Measurements from ENCODE around the gene CFAP69.
A peak's percentile ranks its signal among the peaks of the same experiment; 100 is the strongest.
"Not testable (repeated sequence)": the region's sequence is repeated elsewhere in the genome, so short reads cannot be mapped to it uniquely, and the experiment has no call there.

Gene CFAP69

DNA sequence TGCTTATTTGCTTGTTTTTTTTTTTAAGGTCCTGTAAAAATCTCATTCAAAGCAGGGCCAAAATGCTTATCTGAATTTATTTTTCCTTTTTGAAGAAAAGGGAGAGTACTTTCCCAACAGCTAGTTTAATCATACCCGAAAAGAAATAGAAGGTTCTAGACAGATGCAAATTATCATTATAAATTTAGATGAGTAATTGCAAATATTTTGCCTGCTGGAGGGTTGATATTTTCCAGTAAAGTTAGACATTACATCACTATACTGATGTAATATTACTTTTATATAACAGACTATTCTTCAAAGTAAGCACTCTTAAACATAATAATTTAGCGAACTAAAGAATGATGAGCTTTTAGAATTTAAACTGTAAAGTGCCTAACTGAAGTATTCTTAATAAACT is 14.1 kb upstream of the CFAP69 start:
- no peak for DNase-seq (ENCODE audit: insufficient read length, low spot score)
- no peak for FAIRE-seq

GRCh38 chr7:90231304-90231703 is 13.7 kb upstream of the CFAP69 start:
- DNase-seq (ENCODE audit: insufficient read length, low spot score) (no peak), FAIRE-seq (no peak)

GRCh38 chr7:90232430-90232829 is 12.5 kb upstream of the CFAP69 start:
- no peak for FAIRE-seq
- DNase-seq (ENCODE audit: insufficient read length, low spot score) = no peak

DNA sequence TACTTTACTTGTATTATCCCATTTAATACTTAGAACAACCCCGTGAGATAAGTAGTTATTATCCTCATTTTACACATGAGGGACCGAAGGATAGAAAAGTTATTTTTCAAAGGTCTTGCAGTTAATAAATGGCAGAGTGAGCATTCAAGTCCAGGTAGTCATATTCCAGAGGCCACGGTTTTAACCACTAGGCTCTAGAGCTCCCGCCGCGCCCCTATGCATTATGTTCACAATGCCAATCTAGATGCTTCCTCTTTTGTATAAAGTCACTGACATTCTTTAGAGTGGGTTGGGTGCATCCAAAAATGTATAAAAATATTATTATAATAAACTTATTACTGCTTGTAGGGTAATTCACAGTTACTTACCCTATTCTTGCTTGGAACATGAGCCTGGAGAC is 11.4 kb upstream of the CFAP69 start:
- no peak for FAIRE-seq
- DNase-seq (ENCODE audit: insufficient read length, low spot score) = no peak

GRCh38 chr7:90236721-90237289 is 8.2 kb upstream of the CFAP69 start:
- FAIRE-seq (no peak), DNase-seq (ENCODE audit: insufficient read length, low spot score) (no peak)

GRCh38 chr7:90238022-90238421 is 7.0 kb upstream of the CFAP69 start:
- no peak for FAIRE-seq
- no peak for DNase-seq (ENCODE audit: insufficient read length, low spot score)

- no peak for FAIRE-seq
- DNase-seq (ENCODE audit: insufficient read length, low spot score) = no peak
These were observed 6.4 kb upstream of the CFAP69 start for GRCh38 chr7:90238583-90238982.

- DNase-seq (ENCODE audit: insufficient read length, low spot score) (no peak), FAIRE-seq (no peak)
These were observed 5.9 kb upstream of the CFAP69 start for GRCh38 chr7:90239050-90239449.

- FAIRE-seq (no peak), DNase-seq (ENCODE audit: insufficient read length, low spot score) (no peak)
These were observed 5.2 kb upstream of the CFAP69 start for GRCh38 chr7:90239625-90240228.

DNA sequence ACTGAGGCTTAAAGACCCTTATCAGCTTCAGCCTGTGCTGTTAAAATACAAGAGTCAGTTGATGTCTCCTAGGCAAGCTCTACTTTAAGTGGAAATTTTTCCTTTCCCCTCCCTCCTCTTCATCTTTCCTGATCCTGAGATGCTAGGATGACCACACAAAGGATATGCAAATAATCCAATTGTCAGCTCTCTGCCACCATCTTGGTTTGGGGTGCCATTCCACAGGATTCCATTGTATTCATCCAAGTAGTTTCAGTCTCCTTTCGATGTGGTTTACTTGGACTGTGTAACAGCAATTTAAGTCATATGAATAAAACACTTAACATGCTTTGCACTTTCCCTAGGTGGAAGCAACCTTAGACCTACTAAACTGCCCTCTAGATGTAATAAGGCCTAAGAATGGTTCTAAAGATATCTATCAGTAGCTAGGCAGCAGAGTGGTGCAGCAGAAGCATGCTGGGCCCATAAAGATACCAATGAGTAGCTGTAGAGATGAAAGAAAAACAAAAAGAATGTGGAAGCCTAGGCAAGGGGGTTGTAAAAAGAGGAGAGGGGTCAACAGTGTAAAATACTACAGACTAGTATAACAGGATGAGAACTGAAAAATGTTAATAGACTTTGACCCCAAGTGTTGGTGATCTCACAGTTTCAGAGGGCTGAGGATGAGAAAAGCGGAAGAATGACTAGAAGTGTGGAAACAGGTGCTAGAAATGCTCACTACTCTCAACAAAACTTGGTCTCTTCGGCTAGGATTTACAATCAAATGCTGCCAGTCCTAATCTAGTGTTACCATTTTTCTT is 2.4 kb upstream of the CFAP69 start:
- FAIRE-seq = no peak
- no peak for DNase-seq (ENCODE audit: insufficient read length, low spot score)

- FAIRE-seq (no peak), DNase-seq (ENCODE audit: insufficient read length, low spot score) (no peak)
These were observed 1.4 kb upstream of the CFAP69 start for GRCh38 chr7:90243556-90243955.

DNA sequence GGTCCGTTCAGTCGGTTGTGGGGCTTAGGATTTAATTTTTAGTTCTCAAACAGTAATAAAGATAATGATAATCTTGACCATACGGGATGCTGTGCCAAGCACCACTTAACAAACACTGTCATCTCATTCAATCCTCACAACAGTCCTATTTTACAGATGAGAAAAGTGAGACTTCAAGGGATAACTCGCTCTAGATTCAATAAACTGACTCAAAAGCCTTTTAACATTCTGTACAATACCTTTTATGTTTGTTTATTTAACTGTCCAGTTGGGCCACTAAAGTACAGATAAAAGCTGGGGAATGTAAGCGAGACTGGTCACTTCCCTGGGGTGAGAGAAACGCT is 437 bp upstream of the CFAP69 start:
- FAIRE-seq = no peak
- no peak for DNase-seq (ENCODE audit: insufficient read length, low spot score)

DNA sequence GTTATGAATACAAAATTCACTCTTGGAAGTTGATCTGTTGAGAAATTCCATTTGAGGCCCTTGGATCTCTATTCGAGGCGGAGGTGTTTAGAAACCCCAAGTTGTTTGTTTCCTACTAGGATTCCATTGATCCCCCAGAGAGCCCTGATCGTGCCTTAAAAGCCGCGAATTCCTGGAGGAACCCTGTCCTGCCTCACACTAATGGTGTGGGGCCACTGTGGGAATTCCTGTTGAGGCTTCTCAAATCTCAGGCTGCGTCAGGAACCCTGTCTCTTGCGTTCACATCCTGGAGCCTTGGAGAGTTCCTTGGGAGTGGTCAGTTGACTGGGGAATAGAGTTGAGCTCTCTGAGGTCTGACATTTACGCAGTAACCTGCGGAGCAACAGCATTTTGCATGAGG is 1.2 kb downstream of the CFAP69 start:
- FAIRE-seq (no peak), DNase-seq (ENCODE audit: insufficient read length, low spot score) (no peak)

DNA sequence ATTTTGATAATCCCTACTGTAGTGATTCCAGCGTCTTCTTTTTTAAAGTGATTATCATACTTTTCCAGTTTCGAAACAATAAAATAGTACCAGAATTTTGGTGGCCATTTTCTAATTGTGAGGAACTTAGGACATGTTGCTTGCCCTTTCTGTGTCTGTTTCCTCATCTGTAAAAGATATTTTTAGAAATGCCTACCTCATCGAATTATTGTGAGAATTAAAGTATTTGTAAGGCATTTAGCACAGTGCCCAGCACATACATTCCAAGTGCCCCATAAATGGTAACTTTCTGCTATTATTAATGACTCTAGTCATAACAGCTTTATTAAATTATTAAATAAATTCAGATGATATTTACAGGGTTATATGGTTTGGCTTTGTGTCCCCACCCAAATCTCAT is 3.7 kb downstream of the CFAP69 start:
- FAIRE-seq (no peak), DNase-seq (ENCODE audit: insufficient read length, low spot score) (no peak)

DNA sequence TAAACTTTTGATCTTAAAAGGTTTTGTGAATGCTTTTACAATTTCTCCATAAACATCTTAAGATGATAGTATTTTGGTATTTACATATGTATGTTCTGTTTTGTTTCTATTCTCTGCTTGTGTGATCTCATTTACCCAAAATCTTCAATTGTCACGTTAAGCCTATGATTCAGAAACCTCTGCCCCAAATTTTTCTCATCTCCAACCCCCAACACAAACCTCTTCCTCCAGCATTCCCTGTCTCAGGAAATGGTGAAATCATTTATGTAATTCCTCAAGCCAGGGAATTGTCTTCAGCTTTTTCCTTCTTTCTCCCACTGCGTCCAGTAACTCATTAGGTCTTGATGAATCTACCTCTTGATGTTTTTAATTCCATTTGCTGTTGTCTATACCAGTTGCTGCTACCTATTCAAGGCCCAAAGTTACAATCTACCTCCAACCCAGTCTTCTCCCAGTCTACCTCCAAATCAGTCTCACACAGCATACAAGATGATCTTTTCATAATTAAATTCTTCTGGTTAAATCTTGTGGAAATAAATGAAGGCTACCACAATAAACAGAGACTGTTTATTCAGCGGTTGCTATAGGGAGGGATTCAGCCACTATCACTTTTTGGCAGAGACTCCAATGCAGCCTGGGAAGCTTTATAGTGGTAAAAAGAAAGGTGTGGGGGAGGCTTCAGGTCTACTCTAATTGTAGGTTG is 5.8 kb downstream of the CFAP69 start:
- FAIRE-seq (no peak), DNase-seq (ENCODE audit: insufficient read length, low spot score) (no peak)

DNA sequence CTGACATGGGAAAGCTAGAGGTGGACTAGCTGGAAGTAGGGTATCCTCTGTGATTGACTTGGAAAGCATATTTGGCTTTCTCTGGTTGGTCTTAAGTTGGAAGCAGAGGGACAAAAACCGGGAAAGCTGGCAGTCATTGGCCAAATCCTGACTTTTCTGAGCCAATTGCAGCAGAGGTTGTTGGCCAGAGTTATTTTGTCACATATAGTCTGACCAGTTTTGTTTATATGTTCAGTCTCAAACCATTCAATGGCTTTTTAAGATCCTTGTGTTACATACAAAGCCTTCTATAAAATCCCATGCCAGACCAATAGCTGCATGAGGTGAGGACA is 6.3 kb downstream of the CFAP69 start:
- DNase-seq (ENCODE audit: insufficient read length, low spot score) (no peak), FAIRE-seq (no peak)

DNA sequence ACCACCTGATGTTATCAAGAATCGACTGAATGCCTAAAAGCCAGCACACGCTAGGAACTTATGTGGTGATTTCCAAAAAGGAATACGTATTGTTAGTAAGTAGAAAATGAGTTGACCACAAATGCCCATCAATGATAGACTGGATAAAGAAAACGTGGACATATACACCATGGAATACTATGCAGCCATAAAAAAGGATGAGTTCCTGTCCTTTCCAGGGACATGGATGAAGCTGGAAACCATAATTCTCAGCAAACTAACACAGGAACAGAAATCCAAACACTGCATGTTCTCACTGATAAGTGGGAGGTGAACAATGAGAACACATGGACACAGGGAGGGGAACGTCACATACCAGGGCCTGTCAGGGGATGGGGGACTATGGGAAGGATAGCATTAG is 11.0 kb downstream of the CFAP69 start:
- FAIRE-seq; DNase-seq (ENCODE audit: insufficient read length, low spot score): not testable (repeated sequence)

DNA sequence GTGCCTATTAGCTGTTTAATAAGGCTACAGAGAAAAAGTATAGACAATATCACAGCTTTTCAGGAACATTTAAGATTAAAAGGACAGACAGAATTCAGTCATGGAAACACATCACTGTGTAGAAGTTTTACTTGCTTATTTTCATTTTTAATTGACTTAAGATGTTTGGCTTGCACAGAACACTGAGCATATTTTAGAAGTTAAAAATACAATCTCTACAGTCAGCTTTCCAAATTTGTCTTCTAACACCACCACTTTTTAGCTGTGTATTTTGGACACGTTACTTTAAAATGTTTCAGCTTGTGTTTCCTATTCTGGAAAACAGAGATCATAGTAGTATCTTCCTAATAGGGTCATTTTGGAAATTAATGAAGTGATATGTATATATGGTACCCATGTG is 11.8 kb downstream of the CFAP69 start:
- DNase-seq (ENCODE audit: insufficient read length, low spot score) (no peak), FAIRE-seq (no peak)

DNA sequence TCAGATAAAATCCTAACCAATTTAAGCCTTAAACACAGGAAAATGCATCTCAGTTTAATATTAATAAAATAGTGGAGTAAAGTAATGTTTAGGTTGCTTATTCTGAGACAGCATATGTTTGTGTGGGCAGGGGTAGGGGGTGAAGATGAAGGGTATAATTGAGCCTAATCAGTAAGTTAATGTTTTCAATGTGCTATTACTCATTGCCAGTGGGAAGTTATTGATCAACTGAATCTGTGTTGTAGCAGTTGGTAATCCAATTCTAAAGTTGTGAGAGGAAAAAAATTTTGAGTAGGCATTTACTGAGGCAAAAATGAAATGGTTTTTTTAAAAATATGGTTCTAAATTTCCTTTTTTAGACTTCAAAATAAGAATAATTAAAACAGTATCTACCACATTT is 16.5 kb downstream of the CFAP69 start:
- FAIRE-seq (no peak), DNase-seq (ENCODE audit: insufficient read length, low spot score) (no peak)

DNA sequence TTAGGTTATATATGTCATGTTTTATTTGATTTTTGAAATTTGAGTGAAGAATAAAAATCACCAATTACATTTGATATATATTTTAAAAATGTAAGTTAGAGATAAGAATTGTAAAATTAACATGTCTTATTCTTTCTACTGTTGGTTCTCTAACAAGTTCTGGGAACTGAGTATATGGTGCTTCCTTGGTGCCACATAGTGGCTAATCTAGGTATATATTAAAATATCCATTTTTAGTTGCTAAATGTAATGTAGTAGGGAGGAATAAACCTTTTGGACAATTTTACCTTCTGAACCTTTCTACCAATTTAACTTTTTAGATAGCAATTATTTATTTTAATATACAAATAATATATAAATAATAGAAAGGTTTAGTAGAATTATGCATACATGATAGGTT is 17.5 kb downstream of the CFAP69 start:
- DNase-seq (ENCODE audit: insufficient read length, low spot score) (peak; percentile 11), FAIRE-seq (no peak)

GRCh38 chr7:90266808-90267207 is 21.8 kb downstream of the CFAP69 start:
- no peak for DNase-seq (ENCODE audit: insufficient read length, low spot score)
- FAIRE-seq = no peak

Data from HTR-8/SVneo (cell line).